PC-9 (cell line): Measurements from ENCODE around the gene DDR2.

ENCODE experiments used
- EZH2 ChIP-seq: fragments of 200-600 bp; sonication (generic); IDR thresholded peaks from 2 replicates; pipeline ENCODE4 v1.8.0; 2017; ENCODE audit warnings: antibody characterized with exemption, low read depth
- TF ChIP-seq, protein P1 (sequence below): fragments of 200-600 bp; sonication (generic); conservative IDR thresholded peaks from 2 replicates; pipeline ENCODE4 v1.6.1; 2017; ENCODE audit warnings: mixed run types, antibody characterized with exemption, mild to moderate bottlenecking, moderate library complexity

DNA sequence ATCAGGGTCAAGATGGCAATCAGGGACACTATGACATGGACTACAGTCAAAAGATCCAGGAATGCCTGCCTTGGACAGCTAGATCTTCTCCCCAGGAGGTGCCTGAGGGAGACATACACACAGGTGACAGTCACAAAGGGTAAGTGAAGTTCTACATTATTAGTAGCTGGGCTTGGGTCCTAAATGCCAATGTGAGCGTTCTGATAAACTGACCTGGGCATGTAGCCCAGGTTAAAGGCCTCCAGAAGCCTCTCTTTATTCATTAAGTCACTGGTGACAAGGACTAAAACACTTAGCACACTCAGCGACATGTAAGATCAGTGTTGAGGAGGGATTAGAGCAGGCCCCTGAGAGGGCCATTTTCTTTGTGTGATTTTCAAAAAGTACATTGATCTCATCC lies 109.3 kb downstream of the DDR2 start:
- TF ChIP-seq, protein P1, sequence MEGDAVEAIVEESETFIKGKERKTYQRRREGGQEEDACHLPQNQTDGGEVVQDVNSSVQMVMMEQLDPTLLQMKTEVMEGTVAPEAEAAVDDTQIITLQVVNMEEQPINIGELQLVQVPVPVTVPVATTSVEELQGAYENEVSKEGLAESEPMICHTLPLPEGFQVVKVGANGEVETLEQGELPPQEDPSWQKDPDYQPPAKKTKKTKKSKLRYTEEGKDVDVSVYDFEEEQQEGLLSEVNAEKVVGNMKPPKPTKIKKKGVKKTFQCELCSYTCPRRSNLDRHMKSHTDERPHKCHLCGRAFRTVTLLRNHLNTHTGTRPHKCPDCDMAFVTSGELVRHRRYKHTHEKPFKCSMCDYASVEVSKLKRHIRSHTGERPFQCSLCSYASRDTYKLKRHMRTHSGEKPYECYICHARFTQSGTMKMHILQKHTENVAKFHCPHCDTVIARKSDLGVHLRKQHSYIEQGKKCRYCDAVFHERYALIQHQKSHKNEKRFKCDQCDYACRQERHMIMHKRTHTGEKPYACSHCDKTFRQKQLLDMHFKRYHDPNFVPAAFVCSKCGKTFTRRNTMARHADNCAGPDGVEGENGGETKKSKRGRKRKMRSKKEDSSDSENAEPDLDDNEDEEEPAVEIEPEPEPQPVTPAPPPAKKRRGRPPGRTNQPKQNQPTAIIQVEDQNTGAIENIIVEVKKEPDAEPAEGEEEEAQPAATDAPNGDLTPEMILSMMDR, result no peak
- no peak for TF ChIP-seq EZH2
